ENCODE results near the gene HIC1. TPM values are rescaled to one million over a fixed set of nuclear protein-coding genes. Genes with fewer than 3 reads are reported as not detected.

HIC1 gene
- total and polyA plus RNA-seq, 9 of the 15 experiments (the other 6 are each of a cell fraction or from before 2014, with no cell fraction given): 0.01 to 2.5 (median 0.18) TPM

DNA sequence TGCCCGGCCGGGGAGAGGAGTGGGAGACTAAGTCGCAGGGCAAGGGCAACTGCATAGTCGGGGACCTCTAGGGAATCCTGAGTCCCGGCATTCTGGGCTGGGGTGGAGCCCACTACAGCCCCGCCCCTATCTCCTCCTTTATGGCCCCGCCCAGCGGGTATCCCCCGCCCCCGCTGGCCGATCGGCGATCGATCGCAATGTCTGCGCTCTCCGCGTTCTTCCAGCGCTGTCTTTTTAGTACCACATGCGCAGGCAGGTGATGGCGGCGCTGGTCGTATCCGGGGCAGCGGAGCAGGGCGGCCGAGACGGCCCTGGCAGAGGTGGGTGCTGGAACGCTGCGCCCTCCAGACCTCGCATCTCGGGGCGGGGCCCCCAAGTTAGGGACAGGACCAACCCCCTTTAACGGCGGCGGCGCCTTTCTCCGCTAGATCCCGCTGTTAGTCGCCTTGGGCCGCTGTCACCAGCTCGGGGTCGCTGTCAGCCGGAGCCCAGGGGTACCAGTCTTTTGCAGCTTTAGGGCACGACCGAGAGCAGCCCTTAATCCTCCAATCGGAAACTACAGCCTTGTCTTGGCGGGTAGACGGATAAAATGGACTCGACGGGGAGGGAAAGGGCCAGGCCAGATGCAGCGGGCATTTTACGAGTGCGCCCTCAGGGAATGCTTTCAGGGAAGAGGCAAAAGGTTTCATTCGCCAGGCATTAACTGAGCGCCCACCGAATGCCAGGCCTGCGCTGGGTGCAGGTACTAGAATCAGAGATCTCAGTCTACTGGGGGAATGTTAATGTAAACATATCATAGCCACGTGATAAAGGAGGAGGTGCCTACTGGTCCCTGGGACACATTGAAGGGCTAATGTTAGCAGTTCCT is 24.8 kb upstream of the HIC1 start, which contains the start of gene DPH1 (continued):
- TF ChIP-seq, protein P1, sequence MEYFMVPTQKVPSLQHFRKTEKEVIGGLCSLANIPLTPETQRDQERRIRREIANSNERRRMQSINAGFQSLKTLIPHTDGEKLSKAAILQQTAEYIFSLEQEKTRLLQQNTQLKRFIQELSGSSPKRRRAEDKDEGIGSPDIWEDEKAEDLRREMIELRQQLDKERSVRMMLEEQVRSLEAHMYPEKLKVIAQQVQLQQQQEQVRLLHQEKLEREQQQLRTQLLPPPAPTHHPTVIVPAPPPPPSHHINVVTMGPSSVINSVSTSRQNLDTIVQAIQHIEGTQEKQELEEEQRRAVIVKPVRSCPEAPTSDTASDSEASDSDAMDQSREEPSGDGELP (CRISPR knock-in tag; IDR thresholded peaks at IDR 0.05; ENCODE audit: borderline replicate concordance): peak; percentile 93
- TF ChIP-seq, protein P2, sequence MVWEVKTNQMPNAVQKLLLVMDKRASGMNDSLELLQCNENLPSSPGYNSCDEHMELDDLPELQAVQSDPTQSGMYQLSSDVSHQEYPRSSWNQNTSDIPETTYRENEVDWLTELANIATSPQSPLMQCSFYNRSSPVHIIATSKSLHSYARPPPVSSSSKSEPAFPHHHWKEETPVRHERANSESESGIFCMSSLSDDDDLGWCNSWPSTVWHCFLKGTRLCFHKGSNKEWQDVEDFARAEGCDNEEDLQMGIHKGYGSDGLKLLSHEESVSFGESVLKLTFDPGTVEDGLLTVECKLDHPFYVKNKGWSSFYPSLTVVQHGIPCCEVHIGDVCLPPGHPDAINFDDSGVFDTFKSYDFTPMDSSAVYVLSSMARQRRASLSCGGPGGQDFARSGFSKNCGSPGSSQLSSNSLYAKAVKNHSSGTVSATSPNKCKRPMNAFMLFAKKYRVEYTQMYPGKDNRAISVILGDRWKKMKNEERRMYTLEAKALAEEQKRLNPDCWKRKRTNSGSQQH (CRISPR knock-in tag; IDR thresholded peaks at IDR 0.05): no peak
- TF ChIP-seq, protein P3, sequence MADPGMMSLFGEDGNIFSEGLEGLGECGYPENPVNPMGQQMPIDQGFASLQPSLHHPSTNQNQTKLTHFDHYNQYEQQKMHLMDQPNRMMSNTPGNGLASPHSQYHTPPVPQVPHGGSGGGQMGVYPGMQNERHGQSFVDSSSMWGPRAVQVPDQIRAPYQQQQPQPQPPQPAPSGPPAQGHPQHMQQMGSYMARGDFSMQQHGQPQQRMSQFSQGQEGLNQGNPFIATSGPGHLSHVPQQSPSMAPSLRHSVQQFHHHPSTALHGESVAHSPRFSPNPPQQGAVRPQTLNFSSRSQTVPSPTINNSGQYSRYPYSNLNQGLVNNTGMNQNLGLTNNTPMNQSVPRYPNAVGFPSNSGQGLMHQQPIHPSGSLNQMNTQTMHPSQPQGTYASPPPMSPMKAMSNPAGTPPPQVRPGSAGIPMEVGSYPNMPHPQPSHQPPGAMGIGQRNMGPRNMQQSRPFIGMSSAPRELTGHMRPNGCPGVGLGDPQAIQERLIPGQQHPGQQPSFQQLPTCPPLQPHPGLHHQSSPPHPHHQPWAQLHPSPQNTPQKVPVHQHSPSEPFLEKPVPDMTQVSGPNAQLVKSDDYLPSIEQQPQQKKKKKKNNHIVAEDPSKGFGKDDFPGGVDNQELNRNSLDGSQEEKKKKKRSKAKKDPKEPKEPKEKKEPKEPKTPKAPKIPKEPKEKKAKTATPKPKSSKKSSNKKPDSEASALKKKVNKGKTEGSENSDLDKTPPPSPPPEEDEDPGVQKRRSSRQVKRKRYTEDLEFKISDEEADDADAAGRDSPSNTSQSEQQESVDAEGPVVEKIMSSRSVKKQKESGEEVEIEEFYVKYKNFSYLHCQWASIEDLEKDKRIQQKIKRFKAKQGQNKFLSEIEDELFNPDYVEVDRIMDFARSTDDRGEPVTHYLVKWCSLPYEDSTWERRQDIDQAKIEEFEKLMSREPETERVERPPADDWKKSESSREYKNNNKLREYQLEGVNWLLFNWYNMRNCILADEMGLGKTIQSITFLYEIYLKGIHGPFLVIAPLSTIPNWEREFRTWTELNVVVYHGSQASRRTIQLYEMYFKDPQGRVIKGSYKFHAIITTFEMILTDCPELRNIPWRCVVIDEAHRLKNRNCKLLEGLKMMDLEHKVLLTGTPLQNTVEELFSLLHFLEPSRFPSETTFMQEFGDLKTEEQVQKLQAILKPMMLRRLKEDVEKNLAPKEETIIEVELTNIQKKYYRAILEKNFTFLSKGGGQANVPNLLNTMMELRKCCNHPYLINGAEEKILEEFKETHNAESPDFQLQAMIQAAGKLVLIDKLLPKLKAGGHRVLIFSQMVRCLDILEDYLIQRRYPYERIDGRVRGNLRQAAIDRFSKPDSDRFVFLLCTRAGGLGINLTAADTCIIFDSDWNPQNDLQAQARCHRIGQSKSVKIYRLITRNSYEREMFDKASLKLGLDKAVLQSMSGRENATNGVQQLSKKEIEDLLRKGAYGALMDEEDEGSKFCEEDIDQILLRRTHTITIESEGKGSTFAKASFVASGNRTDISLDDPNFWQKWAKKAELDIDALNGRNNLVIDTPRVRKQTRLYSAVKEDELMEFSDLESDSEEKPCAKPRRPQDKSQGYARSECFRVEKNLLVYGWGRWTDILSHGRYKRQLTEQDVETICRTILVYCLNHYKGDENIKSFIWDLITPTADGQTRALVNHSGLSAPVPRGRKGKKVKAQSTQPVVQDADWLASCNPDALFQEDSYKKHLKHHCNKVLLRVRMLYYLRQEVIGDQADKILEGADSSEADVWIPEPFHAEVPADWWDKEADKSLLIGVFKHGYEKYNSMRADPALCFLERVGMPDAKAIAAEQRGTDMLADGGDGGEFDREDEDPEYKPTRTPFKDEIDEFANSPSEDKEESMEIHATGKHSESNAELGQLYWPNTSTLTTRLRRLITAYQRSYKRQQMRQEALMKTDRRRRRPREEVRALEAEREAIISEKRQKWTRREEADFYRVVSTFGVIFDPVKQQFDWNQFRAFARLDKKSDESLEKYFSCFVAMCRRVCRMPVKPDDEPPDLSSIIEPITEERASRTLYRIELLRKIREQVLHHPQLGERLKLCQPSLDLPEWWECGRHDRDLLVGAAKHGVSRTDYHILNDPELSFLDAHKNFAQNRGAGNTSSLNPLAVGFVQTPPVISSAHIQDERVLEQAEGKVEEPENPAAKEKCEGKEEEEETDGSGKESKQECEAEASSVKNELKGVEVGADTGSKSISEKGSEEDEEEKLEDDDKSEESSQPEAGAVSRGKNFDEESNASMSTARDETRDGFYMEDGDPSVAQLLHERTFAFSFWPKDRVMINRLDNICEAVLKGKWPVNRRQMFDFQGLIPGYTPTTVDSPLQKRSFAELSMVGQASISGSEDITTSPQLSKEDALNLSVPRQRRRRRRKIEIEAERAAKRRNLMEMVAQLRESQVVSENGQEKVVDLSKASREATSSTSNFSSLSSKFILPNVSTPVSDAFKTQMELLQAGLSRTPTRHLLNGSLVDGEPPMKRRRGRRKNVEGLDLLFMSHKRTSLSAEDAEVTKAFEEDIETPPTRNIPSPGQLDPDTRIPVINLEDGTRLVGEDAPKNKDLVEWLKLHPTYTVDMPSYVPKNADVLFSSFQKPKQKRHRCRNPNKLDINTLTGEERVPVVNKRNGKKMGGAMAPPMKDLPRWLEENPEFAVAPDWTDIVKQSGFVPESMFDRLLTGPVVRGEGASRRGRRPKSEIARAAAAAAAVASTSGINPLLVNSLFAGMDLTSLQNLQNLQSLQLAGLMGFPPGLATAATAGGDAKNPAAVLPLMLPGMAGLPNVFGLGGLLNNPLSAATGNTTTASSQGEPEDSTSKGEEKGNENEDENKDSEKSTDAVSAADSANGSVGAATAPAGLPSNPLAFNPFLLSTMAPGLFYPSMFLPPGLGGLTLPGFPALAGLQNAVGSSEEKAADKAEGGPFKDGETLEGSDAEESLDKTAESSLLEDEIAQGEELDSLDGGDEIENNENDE (IDR thresholded peaks at IDR 0.05; ENCODE audit: low read depth, low read length): no peak
- TF ChIP-seq SMAD2 (IDR thresholded peaks at IDR 0.05; ENCODE audit: low read depth, low read length): no peak
- TF ChIP-seq NR2C1 (IDR thresholded peaks at IDR 0.05): no peak
- no peak for TF ChIP-seq NR2C1 (tag; IDR thresholded peaks at IDR 0.05)
- no peak for TF ChIP-seq SREBF2 (CRISPR knock-in tag; IDR thresholded peaks at IDR 0.05)
- 0 out of 4 replicates have a peak, but pooled peaks of 1 of the 2 experiments have one; percentile 18 for TF ChIP-seq FOXA3 (CRISPR knock-in tag; conservative IDR thresholded peaks at IDR 0.05 in 1 of 2, IDR thresholded peaks at IDR 0.05 in 1 of 2)
- no peak for TF ChIP-seq ZNF143 (CRISPR knock-in tag; IDR thresholded peaks at IDR 0.05)
- no peak for TF ChIP-seq SRSF9 (IDR thresholded peaks at IDR 0.05; ENCODE audit: borderline replicate concordance, low read depth, low read length)

Measured in K562 (cell line).